Measurements from ENCODE around the gene PRCD. TPM values are rescaled to one million over a fixed set of nuclear protein-coding genes. Genes with fewer than 3 reads are reported as not detected.

Gene PRCD
- polyA plus RNA-seq, 10 donors: 1.6 to 6.6 (median 3.0) TPM

- DNase-seq: no peak
Observed at GRCh38 chr17:76593959-76594358, 54.1 kb downstream of the PRCD start.

GRCh38 chr17:76594690-76595089 lies 54.8 kb downstream of the PRCD start:
- DNase-seq: no peak

Other genes starting within 250 kb of the PRCD start
- 1 to 10 TPM; 2.1 to 4.7 (median 3.4) TPM for gene QRICH2, start 231.8 kb upstream of the PRCD start, polyA plus RNA-seq (ENCODE audit: insufficient read length in 10 of 10)
- gene PRPSAP1, start 186.1 kb upstream of the PRCD start, polyA plus RNA-seq (ENCODE audit: insufficient read length in 10 of 10): 10 to 100 TPM; 29.0 to 51.6 (median 36.0) TPM
- 1 to 10 TPM in 9 of 10 donors, under 1 TPM in 1; 0.84 to 3.1 (median 1.6) TPM for gene SPHK1, start 155.4 kb upstream of the PRCD start, polyA plus RNA-seq (ENCODE audit: insufficient read length in 10 of 10)
- gene UBE2O, start 86.9 kb upstream of the PRCD start, polyA plus RNA-seq (ENCODE audit: insufficient read length in 10 of 10): 10 to 100 TPM; 13.0 to 24.8 (median 16.2) TPM
- gene AANAT, start 72.4 kb upstream of the PRCD start, polyA plus RNA-seq (ENCODE audit: insufficient read length in 10 of 10): under 1 TPM in 6 of 10 donors, not detected in 4; 0.17 to 0.83 (median 0.40) TPM
- 1 to 10 TPM; 5.1 to 7.1 (median 6.0) TPM for gene RHBDF2, start 38.6 kb upstream of the PRCD start, polyA plus RNA-seq (ENCODE audit: insufficient read length in 10 of 10)
- 10 to 100 TPM in 9 of 10 donors, 1 to 10 TPM in 1; 9.1 to 18.4 (median 15.8) TPM for gene CYGB, start 2.3 kb upstream of the PRCD start, polyA plus RNA-seq (ENCODE audit: insufficient read length in 10 of 10)
- gene ST6GALNAC2, start 45.8 kb downstream of the PRCD start, polyA plus RNA-seq (ENCODE audit: insufficient read length in 10 of 10): 1 to 10 TPM; 1.3 to 7.4 (median 2.2) TPM
- gene ST6GALNAC1, start 103.7 kb downstream of the PRCD start, polyA plus RNA-seq (ENCODE audit: insufficient read length in 10 of 10): 1 to 10 TPM in 4 of 10 donors, under 1 TPM in 6; 0.25 to 1.3 (median 0.60) TPM
- gene MXRA7, start 170.9 kb downstream of the PRCD start, polyA plus RNA-seq (ENCODE audit: insufficient read length in 10 of 10): 100 to 1,000 TPM; 124 to 181 (median 140) TPM
- gene JMJD6, start 186.6 kb downstream of the PRCD start, polyA plus RNA-seq (ENCODE audit: insufficient read length in 10 of 10): 10 to 100 TPM; 19.8 to 24.2 (median 21.3) TPM
- 10 to 100 TPM; 20.6 to 26.1 (median 21.3) TPM for gene METTL23, start 186.8 kb downstream of the PRCD start, polyA plus RNA-seq (ENCODE audit: insufficient read length in 10 of 10)
- gene SRSF2, start 197.3 kb downstream of the PRCD start, polyA plus RNA-seq (ENCODE audit: insufficient read length in 10 of 10): 100 to 1,000 TPM; 177 to 286 (median 221) TPM
- gene MFSD11, start 198.1 kb downstream of the PRCD start, polyA plus RNA-seq (ENCODE audit: insufficient read length in 10 of 10): 10 to 100 TPM; 29.0 to 48.4 (median 35.9) TPM